Stimulated activated CD8-positive, alpha-beta memory T cell treated with anti-CD3 and anti-CD28 coated beads, Interleukin-2, amount 100 ng/mL, for 48 hours (primary cell): ENCODE measurements around the gene RECK.

ENCODE experiments used
- DNase-seq, 2 donors: peaks; one replicate each; pipeline ENCODE4 v3.0.0-alpha.2; 2020; ENCODE audit warnings: low read depth in 2 of 2

Gene RECK

DNA sequence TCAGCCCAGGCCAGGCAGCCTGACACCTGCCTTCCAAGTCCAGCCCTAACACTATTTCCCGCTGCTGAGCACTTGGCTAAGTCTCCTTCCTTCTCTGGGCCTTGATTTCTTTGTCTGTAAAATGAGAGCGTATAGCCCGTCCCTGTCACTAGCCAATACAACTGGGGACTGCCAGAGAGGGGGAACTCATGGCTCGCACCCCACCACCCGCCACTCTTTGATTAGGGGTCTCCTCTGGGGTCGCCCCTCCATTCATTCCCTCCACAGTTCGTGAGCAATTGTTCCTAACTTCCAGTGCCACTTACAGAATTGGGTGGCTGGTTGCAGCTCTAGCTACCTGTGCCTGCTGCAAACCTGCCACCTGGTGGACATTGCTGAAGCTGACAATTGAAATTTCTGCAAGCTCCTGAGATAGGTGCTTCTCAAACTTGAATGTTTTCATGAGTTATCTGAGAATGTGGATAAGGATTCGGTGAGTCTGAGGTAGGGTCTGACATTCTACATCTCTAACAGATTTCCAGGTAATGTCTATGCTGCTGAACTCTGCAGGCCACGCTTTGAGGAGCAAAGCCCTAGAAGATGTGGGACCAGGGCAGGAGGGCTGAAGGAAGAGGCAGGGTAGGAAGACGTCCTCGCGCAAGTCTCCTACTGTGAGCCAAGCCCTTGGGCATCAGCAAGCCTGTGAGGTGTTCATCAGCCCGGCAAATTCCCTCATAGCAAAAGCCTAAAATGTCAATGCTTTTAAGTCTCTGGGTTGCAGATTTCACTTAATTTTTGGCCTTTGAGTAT, 13.3 kb upstream of the RECK start:
- DNase-seq, result peak; percentile 28 to 44

- DNase-seq, result no peak
Observed at GRCh38 chr9:36025746-36026145, 11.0 kb upstream of the RECK start.

GRCh38 chr9:36029202-36029601, 7.5 kb upstream of the RECK start:
- DNase-seq, result no peak

DNA sequence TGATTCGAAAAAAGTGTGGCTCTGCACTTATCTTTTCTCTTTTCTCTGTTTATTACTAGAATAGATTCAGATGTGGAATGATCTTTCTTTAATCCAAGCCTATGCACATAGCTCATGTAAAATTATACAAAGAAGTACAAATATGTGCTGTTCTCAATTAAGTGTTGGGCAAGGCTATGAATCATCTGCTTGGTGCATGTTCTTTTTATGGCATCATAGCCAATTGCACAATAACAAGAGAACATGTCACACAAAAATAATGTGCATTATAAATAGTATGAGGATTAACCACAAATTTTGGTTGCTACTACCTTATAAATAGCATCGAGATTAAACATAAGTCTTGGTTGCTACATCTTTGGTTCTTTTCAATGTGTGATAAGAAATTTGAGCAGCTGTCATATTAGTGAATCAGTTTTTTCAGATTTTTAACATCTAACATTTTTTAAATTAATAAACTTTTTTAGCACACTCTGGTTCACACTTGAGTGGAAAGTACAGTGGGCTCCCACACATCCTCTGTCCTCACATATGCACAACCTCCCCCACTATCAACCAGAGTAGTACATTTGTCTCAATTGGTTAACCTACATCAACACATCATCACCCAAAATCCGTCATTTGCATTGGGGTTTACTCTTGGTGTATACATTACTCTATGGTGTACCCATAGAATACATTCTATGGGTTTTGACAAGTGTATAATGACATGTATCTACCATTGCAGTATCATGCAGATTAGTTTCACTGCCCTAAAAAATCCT, 6.8 kb upstream of the RECK start:
- DNase-seq, result no peak

DNA sequence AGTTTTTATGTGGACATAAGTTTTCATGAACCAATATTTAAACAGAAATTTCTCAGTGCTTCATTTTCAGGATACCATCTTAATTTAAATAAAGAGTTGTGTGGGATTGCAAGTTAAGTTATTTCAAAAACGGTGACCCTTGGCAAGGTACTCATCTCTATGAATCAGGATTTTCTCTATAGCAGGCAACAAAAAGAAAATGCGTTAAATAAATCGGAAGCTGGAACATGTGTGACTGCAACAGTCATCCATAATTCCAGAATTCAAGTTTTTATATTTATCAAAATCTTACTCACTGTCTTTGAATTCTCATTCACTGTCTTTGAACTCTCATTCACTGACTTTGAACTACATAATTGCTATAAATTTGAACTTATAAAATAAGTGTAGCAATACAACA, 5.8 kb upstream of the RECK start:
- no peak for DNase-seq

DNA sequence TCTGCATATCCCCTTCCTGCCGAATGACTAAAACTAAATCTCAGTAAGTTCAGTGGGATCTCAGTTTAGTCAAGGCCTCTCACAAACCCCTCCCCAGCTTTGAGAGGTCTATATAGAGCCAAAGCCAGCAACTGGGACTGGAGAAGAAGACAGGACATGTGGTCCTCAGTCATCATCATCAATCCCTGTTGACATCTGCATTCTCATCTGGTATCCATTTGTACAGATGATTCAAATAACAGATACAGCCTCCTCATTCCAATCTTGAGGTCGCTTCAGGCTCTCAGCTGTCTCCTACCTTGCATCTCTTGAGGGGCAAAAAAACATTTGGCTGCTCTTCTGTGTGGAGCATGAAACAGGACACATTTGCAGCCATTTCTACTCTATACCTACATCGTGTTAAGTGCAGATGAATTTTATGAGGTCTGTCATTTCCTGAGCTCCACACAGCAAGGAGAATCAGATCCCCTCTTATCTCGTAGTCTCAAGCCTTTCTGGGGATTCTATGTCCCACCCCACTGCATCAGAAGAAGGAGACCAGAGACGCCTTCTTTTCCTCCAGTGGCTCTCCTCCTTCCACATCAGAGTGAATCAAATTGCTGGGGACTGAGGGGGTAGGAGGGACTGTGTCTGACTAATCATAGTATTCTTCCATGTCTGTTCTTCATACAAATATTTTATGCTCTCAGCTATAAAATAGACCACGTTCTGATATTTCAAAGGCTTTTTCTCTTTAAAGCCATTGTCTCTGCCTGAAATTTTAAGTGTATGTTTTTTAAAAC, 4.7 kb upstream of the RECK start:
- DNase-seq, result no peak

GRCh38 chr9:36033788-36034187, 2.9 kb upstream of the RECK start:
- DNase-seq, result no peak

- no peak for DNase-seq
Observed at GRCh38 chr9:36034234-36034633, 2.5 kb upstream of the RECK start.

DNA sequence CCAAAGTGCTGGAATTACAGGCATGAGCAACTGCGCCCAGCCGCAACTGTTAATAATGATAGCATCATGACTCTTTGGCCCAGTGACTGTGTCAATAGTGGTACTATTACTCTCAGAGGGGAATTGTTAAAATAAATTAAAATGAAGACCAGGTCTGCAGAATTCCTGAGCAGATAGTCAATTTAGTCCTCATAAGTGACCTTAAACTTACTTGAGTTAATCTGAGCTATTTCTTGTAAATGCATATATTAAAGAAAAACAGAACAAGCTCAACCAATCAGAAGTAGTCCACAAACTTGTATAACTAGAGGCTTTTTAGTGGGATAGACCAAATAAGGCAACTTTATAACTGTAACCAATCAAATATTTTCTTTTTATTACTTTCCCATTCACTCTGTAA, 1.7 kb upstream of the RECK start:
- no peak for DNase-seq

DNA sequence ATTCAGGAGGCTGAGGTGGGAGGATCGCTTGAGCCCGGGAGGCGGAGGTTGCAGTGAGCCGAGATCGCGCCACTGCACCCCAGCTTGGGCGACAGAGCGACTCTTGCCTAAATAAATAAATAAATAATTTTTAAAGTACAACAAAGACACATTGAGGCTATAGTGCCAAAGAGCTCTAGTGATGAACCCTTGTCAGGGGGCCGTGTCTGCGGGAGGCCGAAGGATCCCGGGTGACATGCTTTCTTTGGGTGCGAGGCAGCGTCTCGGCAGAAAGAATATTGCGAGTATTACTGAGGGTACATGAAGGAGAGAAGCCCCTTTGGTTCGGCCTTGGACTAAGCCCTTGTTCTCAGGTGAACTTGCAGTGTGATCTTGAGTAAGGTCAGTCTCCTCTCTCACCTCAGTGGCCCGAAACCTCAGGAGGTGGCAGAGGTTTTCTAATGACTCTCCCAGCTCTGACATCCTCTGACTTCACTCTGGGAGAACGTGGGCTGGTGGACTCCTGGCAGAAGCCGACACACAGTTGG, 397 bp upstream of the RECK start:
- no peak for DNase-seq

DNA sequence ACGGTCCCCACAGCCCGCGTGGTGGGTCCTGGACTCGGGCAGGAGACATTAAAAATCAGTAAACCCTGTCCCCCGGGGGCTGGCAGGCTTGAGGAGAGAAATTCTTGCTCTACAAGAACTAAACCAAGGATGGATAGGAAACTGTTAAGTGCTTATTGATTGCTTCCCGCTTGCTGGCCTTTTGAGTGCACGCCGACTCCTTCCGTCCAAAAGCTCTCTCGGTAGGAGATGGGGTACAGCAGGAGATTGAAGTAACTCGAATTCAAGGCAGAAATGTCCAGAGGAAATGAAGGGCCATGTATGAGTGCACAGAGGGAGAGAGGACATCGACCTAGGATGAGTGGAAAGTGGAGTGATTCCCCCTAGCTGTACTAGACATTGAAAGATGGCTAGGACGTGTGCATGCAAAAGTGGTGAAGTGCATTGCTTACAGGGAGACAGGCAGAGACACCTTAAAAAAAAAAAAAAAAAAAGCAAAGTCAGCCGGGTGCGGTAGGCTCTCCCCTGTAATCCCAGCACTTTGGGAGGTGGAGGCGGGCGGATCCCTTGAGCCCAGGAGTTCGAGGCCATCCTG, 923 bp downstream of the RECK start:
- no peak for DNase-seq

DNA sequence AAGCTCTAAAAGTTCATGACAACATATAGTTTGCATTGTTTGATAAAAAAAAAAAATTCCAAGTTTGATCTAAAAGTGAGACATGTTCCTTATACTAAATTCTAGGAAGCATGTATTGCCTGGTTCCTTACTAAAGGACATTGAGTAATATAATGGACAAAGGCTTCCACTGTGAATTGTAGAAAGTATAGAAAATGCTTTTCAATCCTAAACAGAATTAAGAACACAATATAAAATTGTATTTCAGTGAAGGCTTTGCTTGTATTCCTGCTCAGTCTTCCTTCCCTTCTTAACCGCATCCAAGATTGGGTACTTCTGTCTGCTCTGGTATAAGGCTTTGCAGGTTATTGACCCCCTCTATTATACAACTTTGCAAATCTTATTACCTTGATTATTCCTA, 2.4 kb downstream of the RECK start:
- no peak for DNase-seq

- DNase-seq, result no peak
Observed at GRCh38 chr9:36039696-36040095, 3.0 kb downstream of the RECK start.

DNA sequence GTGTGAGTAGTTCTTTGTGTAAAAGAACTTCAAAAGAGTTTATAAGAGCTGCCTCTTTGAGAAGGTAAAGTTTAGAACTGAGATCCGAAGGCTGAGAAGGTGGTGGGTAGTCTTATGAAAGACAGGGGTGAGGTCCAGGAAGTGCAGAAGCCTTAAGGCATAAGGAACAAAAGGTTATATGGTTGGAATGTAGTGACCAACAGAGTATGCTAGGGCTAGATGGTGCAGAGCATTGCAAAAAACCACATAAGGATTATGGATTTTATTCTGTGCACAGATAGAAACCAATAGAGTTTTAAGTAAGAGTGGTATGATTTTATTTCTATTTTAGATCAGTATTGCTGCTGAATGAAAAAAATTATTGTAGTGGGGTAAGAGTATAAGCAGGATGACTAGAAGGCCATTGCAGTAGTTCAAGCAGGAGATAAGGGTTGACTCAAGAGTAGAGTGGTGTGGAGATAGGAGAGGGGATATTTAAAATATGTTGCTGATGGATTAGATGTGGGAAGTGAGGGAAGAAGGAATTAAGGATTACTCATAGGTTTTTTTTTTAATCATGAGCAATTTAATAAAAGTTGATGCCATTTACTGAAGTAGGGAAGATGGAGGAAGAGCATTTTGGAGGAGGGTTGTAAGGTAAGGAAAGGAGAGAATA, 3.7 kb downstream of the RECK start:
- DNase-seq, result no peak

DNA sequence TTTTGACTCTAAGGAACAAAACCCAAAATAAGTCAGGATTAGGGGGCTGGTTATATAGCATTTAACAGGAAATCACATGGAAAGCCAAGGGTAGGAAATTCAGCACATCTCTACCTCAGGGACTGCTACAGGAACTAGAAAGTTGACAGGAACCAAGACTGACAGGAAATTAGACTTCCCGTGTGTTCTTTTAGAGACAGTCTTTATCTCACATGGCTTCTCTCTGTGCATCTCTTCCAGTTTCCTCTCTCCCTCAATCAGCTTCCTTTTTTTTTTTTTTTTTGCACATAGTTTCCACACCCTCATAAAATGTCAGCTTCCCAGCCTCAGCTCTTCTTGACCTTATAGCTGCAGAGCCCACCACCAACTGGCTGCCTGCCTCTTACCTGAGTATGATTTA, 4.8 kb downstream of the RECK start:
- no peak for DNase-seq

- DNase-seq, result no peak
Observed at GRCh38 chr9:36045610-36046009, 8.9 kb downstream of the RECK start.

DNA sequence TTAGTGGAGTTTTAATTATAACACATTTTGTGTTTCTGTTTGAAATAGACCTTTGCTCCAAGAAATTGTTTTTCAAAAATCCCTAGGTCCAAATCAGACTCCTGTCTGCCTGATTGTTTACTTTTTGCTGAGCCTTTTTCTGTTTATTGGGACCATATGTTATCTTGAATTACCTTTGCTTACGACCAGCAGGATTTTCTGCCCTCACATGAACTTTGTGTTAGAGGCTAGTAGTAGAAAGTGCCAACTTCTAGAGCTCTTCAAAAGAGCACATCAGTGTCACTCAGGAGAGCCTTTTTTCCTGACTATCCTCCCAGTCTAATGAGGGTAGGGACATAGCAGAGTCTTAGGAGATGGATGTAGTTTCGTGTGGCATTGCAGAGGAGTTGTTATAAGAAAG, 10.2 kb downstream of the RECK start:
- no peak for DNase-seq

DNA sequence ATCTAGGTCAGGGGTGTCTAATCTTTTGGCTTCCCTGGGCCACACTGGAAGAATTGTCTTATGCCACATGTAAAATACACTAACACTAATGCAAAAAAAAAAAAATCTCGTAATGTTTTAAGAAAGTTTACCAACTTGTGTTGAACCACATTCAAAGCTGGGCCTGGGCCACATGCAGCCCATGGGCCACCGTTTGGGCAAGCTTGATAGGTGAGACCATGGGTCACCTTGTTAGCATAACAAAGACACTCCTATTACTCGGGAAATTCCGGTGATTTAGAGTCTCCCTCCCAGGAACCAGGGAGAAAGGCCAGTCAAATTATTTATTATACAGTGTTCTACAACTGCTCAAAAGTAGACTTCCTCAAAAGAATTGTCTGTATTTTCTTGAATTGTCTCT, 12.7 kb downstream of the RECK start:
- no peak for DNase-seq

- no peak for DNase-seq
Observed at GRCh38 chr9:36050476-36050875, 13.8 kb downstream of the RECK start.

DNA sequence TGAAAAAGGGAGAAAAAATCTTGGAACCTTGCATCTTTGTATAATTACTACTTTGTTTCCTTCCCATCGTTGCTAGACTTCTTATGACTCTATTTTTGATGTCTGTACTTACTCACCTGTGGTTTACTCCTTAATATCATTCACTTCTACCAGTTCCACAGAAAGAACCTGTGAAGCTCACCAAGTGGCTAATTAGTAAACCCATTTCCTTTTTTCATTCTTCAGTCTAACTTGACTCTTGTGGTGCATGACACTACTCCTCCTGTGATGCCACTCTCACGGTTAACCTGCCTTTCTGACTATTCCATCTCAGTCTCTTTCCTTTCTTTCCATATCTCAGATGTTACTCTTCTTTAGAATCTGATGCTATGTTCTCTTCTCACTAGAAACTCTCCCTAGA, 14.6 kb downstream of the RECK start:
- no peak for DNase-seq

DNA sequence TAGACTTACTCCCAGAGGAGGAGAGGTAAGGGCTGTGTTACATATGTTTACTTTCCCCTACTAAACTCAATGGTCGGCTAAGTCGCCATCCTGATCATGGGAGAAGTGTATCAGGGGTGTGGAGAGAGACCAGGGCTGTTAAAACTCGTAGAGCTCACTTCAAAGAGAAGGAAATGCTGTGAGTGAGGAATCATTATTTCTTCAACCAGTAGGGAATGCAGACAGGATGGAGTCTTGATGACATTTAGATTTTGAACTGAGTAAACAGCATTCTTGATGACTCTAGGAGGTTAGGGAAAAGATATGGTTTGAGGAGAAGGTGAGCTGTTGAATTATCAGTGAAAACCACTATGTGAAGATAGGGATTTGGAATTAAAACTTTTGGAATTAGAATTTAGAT, 17.3 kb downstream of the RECK start:
- DNase-seq, result no peak

GRCh38 chr9:36056896-36057295, 20.2 kb downstream of the RECK start:
- no peak for DNase-seq
